Testis (tissue), 3 donors: ENCODE data around the gene ENTREP1. TPM values are rescaled to one million over a fixed set of nuclear protein-coding genes. Genes with fewer than 3 reads are reported as not detected.

Experiments used
- DNase-seq: peaks from one replicate; pipeline ENCODE4 v3.0.0-alpha.2; 2019
- H3K27ac ChIP-seq, 2 donors: fragments of 200-600 bp; sonication (generic); one replicate each; pipeline ENCODE4 v1.5.1; 2019
- H3K27me3 ChIP-seq: fragments of 200-600 bp; sonication (generic); one replicate; pipeline ENCODE4 v1.5.1; 2019
- H3K36me3 ChIP-seq: fragments of 200-600 bp; sonication (generic); one replicate; pipeline ENCODE4 v1.5.1; 2017; ENCODE audit warnings: low read depth; ENCODE audit errors: missing control alignments
- H3K4me1 ChIP-seq: fragments of 200-600 bp; sonication (generic); one replicate; pipeline ENCODE4 v1.5.1; 2019
- H3K4me3 ChIP-seq, 2 donors: fragments of 200-600 bp; sonication (generic); one replicate each; pipeline ENCODE4 v1.5.1; 2017 to 2019
- H3K9me3 ChIP-seq: fragments of 200-600 bp; sonication (generic); one replicate; pipeline ENCODE4 v1.5.1; 2017
- POLR2A ChIP-seq: fragments of 450-650 bp; IDR thresholded peaks from one replicate; pipeline ENCODE4 v1.6.1; 2017; ENCODE audit warnings: antibody characterized with exemption, mild to moderate bottlenecking, moderate library complexity
- WGBS, 2 donors: methylation state at CpG; one replicate each; pipeline ENCODE4 v1.1.5; 2018; 5-methylcytosine and 5-hydroxymethylcytosine counted together
- intact Hi-C: fragments of 100-400 bp; cut with DNase I; formaldehyde crosslinking; loops from one replicate; pipeline ENCODE4 v1.15.1; 2023; ENCODE audit warnings: low total_unique reads
- polyA plus RNA-seq: library from polyadenylated mRNA; stranded (reverse); fragments of 350-450 nt; fragmentation: Illumina TruSeq; extraction: RNeasy Lipid Tissue Mini Kit (QIAGEN cat#74804); gene quantifications from one replicate; pipeline ENCODE4 v1.2.3, GENCODE V29; 2014; ENCODE audit warnings: low read depth, low replicate concordance; ENCODE audit not compliant: insufficient read depth
- total RNA-seq, 2 donors: library from RNA; depleted of rRNA; stranded (reverse); fragments of >200 nt; gene quantifications; one replicate each; pipeline ENCODE4 v1.2.3, GENCODE V29; 2016
- TF ChIP-seq, protein P1 (sequence below), 3 experiments: fragments of 450-650 bp in 2 of 3; fragments of 200-600 bp in 1 of 3; sonication (generic) in 1 of 3; IDR thresholded peaks; one replicate each; pipeline ENCODE4 v1.5.1; 2016 to 2019; ENCODE audit warnings: antibody characterized with exemption in 3 of 3, mild to moderate bottlenecking in 2 of 3, moderate library complexity in 1 of 3

The ENTREP1 gene
- total and polyA plus RNA-seq, 3 donors from 2014 or later = 5.2 to 7.9 (median 5.9) TPM

DNA sequence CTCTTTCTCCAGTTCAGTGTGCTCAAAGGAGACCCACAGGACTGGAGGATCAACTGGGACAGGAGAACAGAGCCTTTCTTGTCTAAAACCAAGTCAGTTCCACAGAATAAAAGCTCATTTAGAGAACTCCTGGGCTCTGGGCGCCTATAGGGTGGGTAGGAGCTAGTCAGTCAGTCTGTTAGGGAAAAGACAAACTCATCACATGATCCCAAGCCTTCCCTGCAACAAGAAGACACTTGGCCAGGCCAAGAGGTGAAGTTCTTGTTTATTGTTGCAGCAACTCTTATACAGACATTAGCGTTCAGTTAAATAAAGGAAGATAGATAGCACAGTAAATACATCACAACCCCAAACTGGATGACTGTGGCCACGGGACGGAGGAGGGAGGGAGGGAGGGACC lies 102.3 kb downstream of the ENTREP1 start:
- H3K4me3 ChIP-seq = no peak overlapping the region
- no peak for DNase-seq
- no peak overlapping the region for H3K27ac ChIP-seq
- H3K4me1 ChIP-seq = no peaks in the 10 kb centered on the region
- intact Hi-C loops = no loop called here
- TF ChIP-seq POLR2A = no peak
- TF ChIP-seq, protein P1, sequence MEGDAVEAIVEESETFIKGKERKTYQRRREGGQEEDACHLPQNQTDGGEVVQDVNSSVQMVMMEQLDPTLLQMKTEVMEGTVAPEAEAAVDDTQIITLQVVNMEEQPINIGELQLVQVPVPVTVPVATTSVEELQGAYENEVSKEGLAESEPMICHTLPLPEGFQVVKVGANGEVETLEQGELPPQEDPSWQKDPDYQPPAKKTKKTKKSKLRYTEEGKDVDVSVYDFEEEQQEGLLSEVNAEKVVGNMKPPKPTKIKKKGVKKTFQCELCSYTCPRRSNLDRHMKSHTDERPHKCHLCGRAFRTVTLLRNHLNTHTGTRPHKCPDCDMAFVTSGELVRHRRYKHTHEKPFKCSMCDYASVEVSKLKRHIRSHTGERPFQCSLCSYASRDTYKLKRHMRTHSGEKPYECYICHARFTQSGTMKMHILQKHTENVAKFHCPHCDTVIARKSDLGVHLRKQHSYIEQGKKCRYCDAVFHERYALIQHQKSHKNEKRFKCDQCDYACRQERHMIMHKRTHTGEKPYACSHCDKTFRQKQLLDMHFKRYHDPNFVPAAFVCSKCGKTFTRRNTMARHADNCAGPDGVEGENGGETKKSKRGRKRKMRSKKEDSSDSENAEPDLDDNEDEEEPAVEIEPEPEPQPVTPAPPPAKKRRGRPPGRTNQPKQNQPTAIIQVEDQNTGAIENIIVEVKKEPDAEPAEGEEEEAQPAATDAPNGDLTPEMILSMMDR (IDR thresholded peaks at IDR 0.05) = no peak
- no peaks in the 10 kb centered on the region for H3K36me3 ChIP-seq
- H3K27me3 ChIP-seq = no peaks in the 10 kb centered on the region
- 85 to 90% methylated on average over 4 of the region's 4 CpGs for WGBS, 2 donors
- no peaks in the 10 kb centered on the region for H3K9me3 ChIP-seq

DNA sequence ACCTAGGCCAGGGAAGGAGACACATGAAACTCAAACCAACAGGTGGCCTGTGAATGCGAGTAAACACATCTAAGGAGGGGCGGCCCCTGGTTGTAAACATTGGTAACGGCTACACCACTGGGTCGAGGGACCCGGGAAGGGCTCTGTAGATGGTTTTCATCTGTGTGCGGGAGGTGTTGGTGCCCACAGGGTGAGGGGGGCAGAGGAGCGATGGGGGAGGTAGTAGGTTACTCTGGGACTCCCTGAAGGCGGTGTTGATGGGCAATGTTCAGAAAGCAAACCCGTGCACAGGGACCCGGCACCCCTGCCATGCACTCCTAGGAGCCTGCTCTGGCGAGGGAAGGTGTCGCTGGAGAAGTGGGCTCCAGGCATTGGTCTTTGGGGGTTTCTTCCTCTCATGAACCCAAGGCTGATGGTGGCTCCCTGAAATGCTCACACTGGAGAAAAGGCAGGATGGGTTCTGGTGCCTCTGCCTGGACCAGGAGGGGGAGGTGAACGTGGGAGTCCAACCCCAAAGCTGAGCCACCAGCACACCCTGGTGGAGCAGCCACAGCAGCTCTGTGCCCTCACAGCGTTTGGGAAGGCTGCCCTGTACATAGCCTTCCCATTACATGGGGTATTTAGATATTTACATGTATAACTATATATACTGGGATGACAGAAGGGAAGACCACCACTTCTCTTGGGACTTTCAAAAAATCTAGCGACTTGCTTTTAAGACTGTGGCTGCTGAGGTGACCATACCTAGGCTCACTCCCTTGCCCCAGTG lies 103.2 kb downstream of the ENTREP1 start:
- H3K36me3 ChIP-seq = no peaks in the 10 kb centered on the region
- H3K27ac ChIP-seq = no peak overlapping the region
- no peak overlapping the region for H3K4me3 ChIP-seq
- no peaks in the 10 kb centered on the region for H3K27me3 ChIP-seq
- no peak for DNase-seq
- intact Hi-C loops = no loop called here
- WGBS, 2 donors = 92 to 93% methylated on average over 14 to 15 of the region's 15 CpGs
- no peak for TF ChIP-seq POLR2A
- H3K4me1 ChIP-seq = no peaks in the 10 kb centered on the region
- H3K9me3 ChIP-seq = no peaks in the 10 kb centered on the region

DNA sequence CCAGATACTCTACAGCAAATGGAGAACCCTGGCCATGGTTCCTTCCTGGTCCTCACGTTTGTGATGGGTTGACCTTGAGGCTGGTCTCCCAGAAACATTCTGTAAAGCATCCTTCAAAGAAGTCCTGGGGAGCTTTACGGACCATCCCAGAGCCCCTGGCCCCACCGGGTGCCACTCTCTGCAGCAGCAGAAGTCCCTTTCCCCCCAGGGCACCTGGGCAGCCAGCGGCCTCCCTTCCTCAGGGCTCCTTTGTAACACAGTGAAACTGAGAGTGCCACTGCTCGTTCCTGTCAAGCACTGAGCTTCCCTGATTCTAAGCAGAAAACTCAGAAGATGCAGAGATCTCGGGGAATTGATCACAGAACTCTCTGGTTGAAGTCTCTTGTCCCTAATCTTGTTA lies 104.3 kb downstream of the ENTREP1 start:
- Histone ChIP-seq H3K4me1 (no peaks in the 10 kb centered on the region), H3K27ac (no peak overlapping the region), H3K9me3 (no peaks in the 10 kb centered on the region), H3K36me3 (no peaks in the 10 kb centered on the region), H3K4me3 (no peak overlapping the region), H3K27me3 (no peaks in the 10 kb centered on the region)
- WGBS, 2 donors = 84 to 87% methylated on average over 6 of the region's 6 CpGs
- DNase-seq = no peak
- TF ChIP-seq POLR2A = no peak
- TF ChIP-seq, protein P1 (IDR thresholded peaks at IDR 0.05) = no peak
- intact Hi-C loops = no loop called here

DNA sequence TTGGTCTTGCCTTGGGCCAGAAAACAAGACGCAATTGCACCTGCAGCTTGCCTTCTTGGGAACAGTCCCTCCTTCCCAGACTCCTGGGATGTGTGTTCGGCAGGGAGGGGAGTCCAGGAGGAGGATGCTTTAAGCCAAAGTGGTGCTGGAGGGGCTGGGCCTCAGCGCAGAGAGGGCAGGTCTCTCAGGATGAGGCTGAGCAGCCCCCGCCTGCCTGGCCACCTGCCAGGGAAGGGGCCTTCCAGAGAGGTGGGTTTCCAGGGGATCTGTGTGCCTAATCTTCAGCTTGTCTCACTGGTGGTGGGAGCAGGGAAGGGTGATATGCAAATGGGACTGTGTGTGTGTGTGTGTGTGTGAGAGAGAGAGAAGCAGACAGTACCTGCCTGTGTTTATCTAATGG lies 105.2 kb downstream of the ENTREP1 start:
- no peak for TF ChIP-seq POLR2A
- TF ChIP-seq, protein P1 (IDR thresholded peaks at IDR 0.05) = no peak
- no peak overlapping the region for H3K4me3 ChIP-seq
- H3K27me3 ChIP-seq = no peaks in the 10 kb centered on the region
- H3K27ac ChIP-seq = no peak overlapping the region
- no peaks in the 10 kb centered on the region for H3K4me1 ChIP-seq
- DNase-seq = no peak
- 76 to 78% methylated on average over 4 of the region's 4 CpGs for WGBS, 2 donors
- H3K9me3 ChIP-seq = no peaks in the 10 kb centered on the region
- intact Hi-C loops = no loop called here
- no peaks in the 10 kb centered on the region for H3K36me3 ChIP-seq

DNA sequence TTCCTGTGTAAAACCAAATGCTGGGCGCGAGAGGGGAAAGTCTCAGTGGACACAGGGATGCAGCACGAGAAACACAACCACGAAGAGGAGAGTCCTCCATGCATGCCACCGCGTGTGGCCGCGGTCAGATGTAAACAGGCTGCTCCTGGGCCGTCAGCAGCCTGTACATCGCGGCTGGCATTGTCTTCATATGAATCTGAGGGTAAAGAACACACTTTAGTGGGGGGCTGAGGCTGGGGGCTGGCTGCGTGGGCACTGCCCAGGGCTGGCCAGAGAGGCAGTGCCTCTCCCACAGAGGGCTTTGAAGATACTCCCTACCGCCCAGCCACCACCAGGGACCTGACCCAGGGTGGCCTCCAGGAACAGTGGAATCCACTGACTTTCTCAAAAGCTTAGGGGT lies 106.2 kb downstream of the ENTREP1 start:
- no peaks in the 10 kb centered on the region for H3K36me3 ChIP-seq
- intact Hi-C loops = no loop called here
- no peak overlapping the region for H3K27ac ChIP-seq
- H3K4me3 ChIP-seq = no peak overlapping the region
- no peak for DNase-seq
- TF ChIP-seq POLR2A = no peak
- no peaks in the 10 kb centered on the region for H3K27me3 ChIP-seq
- no peaks in the 10 kb centered on the region for H3K4me1 ChIP-seq
- 88 to 93% methylated on average over 13 of the region's 13 CpGs for WGBS, 2 donors
- H3K9me3 ChIP-seq = no peaks in the 10 kb centered on the region

DNA sequence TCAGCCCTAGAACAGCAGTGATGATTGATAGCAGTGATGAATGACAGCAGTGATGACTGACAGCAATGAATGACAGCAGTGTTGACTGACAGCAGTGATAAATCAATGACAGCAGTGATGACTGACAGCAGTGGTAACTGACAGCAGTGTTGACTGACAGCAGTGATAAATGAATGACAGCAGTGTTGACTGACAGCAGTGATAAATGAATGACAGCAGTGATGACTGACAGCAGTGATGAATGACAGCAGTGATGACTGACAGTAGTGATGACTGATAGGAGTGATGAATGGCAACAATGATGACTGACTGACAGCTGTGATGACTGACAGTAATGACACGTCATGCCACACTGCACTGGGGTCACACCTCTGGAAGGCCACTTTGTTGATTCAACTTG lies 106.8 kb downstream of the ENTREP1 start:
- Histone ChIP-seq H3K27ac (no peak overlapping the region), H3K9me3 (no peaks in the 10 kb centered on the region), H3K27me3 (no peaks in the 10 kb centered on the region), H3K4me3 (no peak overlapping the region), H3K4me1 (no peaks in the 10 kb centered on the region), H3K36me3 (no peaks in the 10 kb centered on the region)
- intact Hi-C loops = no loop called here
- no peak for TF ChIP-seq POLR2A
- TF ChIP-seq, protein P1 (IDR thresholded peaks at IDR 0.05) = no peak
- 93 to 94% methylated on average over 1 of the region's 1 CpG for WGBS, 2 donors
- no peak for DNase-seq
